SK-N-SH (cell line): ENCODE measurements around the gene STON2. TPM values are rescaled to one million over a fixed set of nuclear protein-coding genes. Genes with fewer than 3 reads are reported as not detected.

Experiments
- CTCF ChIA-PET: fragments of 300-600, 350-600 bp; formaldehyde crosslinking; extraction: SDS; loops from one replicate; lab custom pipeline; 2021; lab: Yijun Ruan, JAX
- POLR2A ChIA-PET: fragments of 350-600 bp; sonication (Branson Sonifier 250); formaldehyde crosslinking; extraction: SDS; loops from one replicate; lab custom pipeline; 2020; ENCODE audit warnings: antibody characterized with exemption, inconsistent platforms; lab: Yijun Ruan, JAX
- DNase-seq: peaks from one replicate; pipeline ENCODE4 v3.0.0; 2012
- H2AFZ ChIP-seq: fragments of 200-600 bp; sonication (generic); 2 replicates; pipeline ENCODE4 v1.8.1; 2016; ENCODE audit warnings: antibody characterized with exemption, mild to moderate bottlenecking, low read depth
- H3F3A ChIP-seq: fragments of 200-600 bp; sonication (generic); replicated peaks from 2 replicates; pipeline ENCODE3; 2016; ENCODE audit warnings: antibody characterized with exemption, mild to moderate bottlenecking; ENCODE audit not compliant: insufficient read depth
- H3K27ac ChIP-seq, 2 experiments: fragments of 200-500 bp in 1 of 2; fragments of 200-600 bp in 1 of 2; sonication (Bioruptor generic) in 1 of 2; sonication (generic), shearing (Covaris generic) in 1 of 2; 2 replicates each; pipeline versions ENCODE4 v1.5.1 to v1.6.1; 2014 to 2016; ENCODE audit warnings: low read depth in 2 of 2, inconsistent platforms in 1 of 2, low read length in 1 of 2, mild to moderate bottlenecking in 1 of 2, mixed read lengths in 1 of 2
- H3K27me3 ChIP-seq: fragments of 200-600 bp; sonication (generic), shearing (Covaris generic); 2 replicates; pipeline ENCODE4 v1.6.1; 2016; ENCODE audit warnings: mixed run types; ENCODE audit not compliant: insufficient read depth
- H3K36me3 ChIP-seq, 2 experiments: fragments of 200-500 bp in 1 of 2; fragments of 200-600 bp in 1 of 2; sonication (Bioruptor generic) in 1 of 2; sonication (generic) in 1 of 2; replicated peaks in 1 of 2; 2 replicates each; pipeline versions ENCODE3 to v1.5.1; 2014 to 2016; ENCODE audit warnings: low read length in 1 of 2, mild to moderate bottlenecking in 1 of 2; ENCODE audit not compliant: insufficient read depth in 2 of 2, control insufficient read depth in 1 of 2
- H3K4me1 ChIP-seq, 2 experiments: fragments of 200-500 bp in 1 of 2; fragments of 200-600 bp in 1 of 2; sonication (Bioruptor generic) in 1 of 2; sonication (generic), shearing (Covaris generic) in 1 of 2; 2 replicates each; pipeline versions ENCODE4 v1.5.1 to v1.6.1; 2014 to 2016; ENCODE audit warnings: low read depth in 1 of 2, low read length in 1 of 2, mixed run types in 1 of 2; ENCODE audit not compliant: insufficient read depth in 2 of 2, control insufficient read depth in 1 of 2
- H3K4me2 ChIP-seq: fragments of 200-600 bp; sonication (generic), shearing (Covaris generic); 2 replicates; pipeline ENCODE4 v1.6.1; 2017; ENCODE audit warnings: mixed run types
- H3K4me3 ChIP-seq, 2 experiments: fragments of 200-500 bp in 1 of 2; fragments of 200-600 bp in 1 of 2; sonication (Bioruptor generic) in 1 of 2; sonication (generic), shearing (Covaris generic) in 1 of 2; 2 replicates each; pipeline versions ENCODE4 v1.5.1 to v1.8.1; 2014 to 2016; ENCODE audit warnings: low read depth in 2 of 2, inconsistent platforms in 1 of 2, low read length in 1 of 2, mild to moderate bottlenecking in 1 of 2, mixed read lengths in 1 of 2, moderate library complexity in 1 of 2
- H3K79me2 ChIP-seq: fragments of 200-600 bp; sonication (generic); 2 replicates; pipeline ENCODE4 v1.8.1; 2017; ENCODE audit warnings: mild to moderate bottlenecking; ENCODE audit not compliant: insufficient read depth
- H3K9ac ChIP-seq: fragments of 200-600 bp; sonication (generic); 2 replicates; pipeline ENCODE4 v1.6.1; 2017; ENCODE audit warnings: mixed run types
- H3K9me2 ChIP-seq: fragments of 200-600 bp; sonication (generic); 2 replicates; pipeline ENCODE4 v1.6.1; 2017; ENCODE audit warnings: mixed run types
- H3K9me3 ChIP-seq: fragments of 200-600 bp; sonication (generic); 2 replicates; pipeline ENCODE4 v1.6.1; 2017; ENCODE audit warnings: mixed run types, mild to moderate bottlenecking, moderate library complexity
- H4K20me1 ChIP-seq: fragments of 200-600 bp; sonication (generic); 2 replicates; pipeline ENCODE4 v1.6.1; 2017; ENCODE audit warnings: mild to moderate bottlenecking, mixed run types; ENCODE audit not compliant: insufficient read depth
- CTCF ChIP-seq: fragments of 200-600 bp; sonication (generic); IDR thresholded peaks from 2 replicates; pipeline ENCODE4 v1.6.1; 2017; ENCODE audit warnings: antibody characterized with exemption, mild to moderate bottlenecking, moderate library complexity
- EP300 ChIP-seq, 2 experiments: IDR thresholded peaks; 2 replicates each; pipeline versions ENCODE4 v1.4.0 to v1.6.1; 2012; ENCODE audit warnings: borderline replicate concordance in 1 of 2, low read depth in 1 of 2, low read length in 1 of 2
- GABPA ChIP-seq: IDR thresholded peaks from 2 replicates; pipeline ENCODE4 v1.4.0; 2012; ENCODE audit warnings: low read depth, mild to moderate bottlenecking
- JUND ChIP-seq: IDR thresholded peaks from 2 replicates; pipeline ENCODE4 v1.4.0; 2012
- MXI1 ChIP-seq: IDR thresholded peaks from 2 replicates; pipeline ENCODE4 v1.6.1; 2012; ENCODE audit warnings: mild to moderate bottlenecking, low read depth, low read length, improper control_type of control experiment
- NFIC ChIP-seq: IDR thresholded peaks from 2 replicates; pipeline ENCODE4 v1.4.0; 2012; ENCODE audit warnings: borderline replicate concordance
- NRF1 ChIP-seq: IDR thresholded peaks from 2 replicates; pipeline ENCODE4 v1.6.1; 2012; ENCODE audit warnings: low read depth, mild to moderate bottlenecking, low read length
- POLR2AphosphoS5 ChIP-seq: IDR thresholded peaks from 2 replicates; pipeline ENCODE4 v1.6.1; 2012; ENCODE audit warnings: low read depth, low read length
- RCOR1 ChIP-seq: fragments of 150-350 bp; IDR thresholded peaks from 2 replicates; pipeline ENCODE4 v1.6.1; 2017; ENCODE audit warnings: antibody characterized with exemption, low read length
- RXRA ChIP-seq: IDR thresholded peaks from 2 replicates; pipeline ENCODE4 v1.4.0; 2012; ENCODE audit warnings: low read depth, mild to moderate bottlenecking, borderline replicate concordance
- SIN3A ChIP-seq: IDR thresholded peaks from 2 replicates; pipeline ENCODE4 v1.6.1; 2012; ENCODE audit warnings: low read depth, mild to moderate bottlenecking, low read length, moderate library complexity, borderline replicate concordance
- TAF1 ChIP-seq: IDR thresholded peaks from 2 replicates; pipeline ENCODE4 v1.6.1; 2012; ENCODE audit warnings: low read depth, mild to moderate bottlenecking, low read length, moderate library complexity, borderline replicate concordance
- TEAD4 ChIP-seq: IDR thresholded peaks from 2 replicates; pipeline ENCODE4 v1.4.0; 2012; ENCODE audit warnings: mild to moderate bottlenecking, borderline replicate concordance; ENCODE audit not compliant: insufficient read depth
- YY1 ChIP-seq: IDR thresholded peaks from 2 replicates; pipeline ENCODE4 v1.4.0; 2012; ENCODE audit warnings: low read depth, mild to moderate bottlenecking
- WGBS: methylation state at CpG from one replicate; pipeline ENCODE4 v1.1.6; 2017; ENCODE audit warnings: low lambda C conversion rate; 5-methylcytosine and 5-hydroxymethylcytosine counted together
- polyA plus RNA-seq, 3 experiments: library from polyadenylated mRNA; depleted of rRNA; stranded (reverse); fragments of >200 nt; gene quantifications; 2 replicates each; pipeline ENCODE4 v1.2.3, GENCODE V29; 2012
- TF ChIP-seq, protein P1 (sequence below): fragments of 150-350 bp; IDR thresholded peaks from 2 replicates; pipeline ENCODE4 v1.6.1; 2017; ENCODE audit warnings: antibody characterized with exemption, low read length, low read depth, borderline replicate concordance
- TF ChIP-seq, protein P2 (sequence below): IDR thresholded peaks from 2 replicates; pipeline ENCODE4 v1.6.1; 2012; ENCODE audit warnings: mild to moderate bottlenecking, low read depth, low read length, moderate library complexity
- TF ChIP-seq, protein P3 (sequence below): IDR thresholded peaks from 2 replicates; pipeline ENCODE4 v1.4.0; 2012; ENCODE audit warnings: low read depth, borderline replicate concordance

Gene STON2
- polyA plus RNA-seq, 1 of the 3 experiments (the other 2 are of a cell fraction), result not detected

- TF ChIP-seq NRF1 (no peak), EP300 (IDR thresholded peaks at IDR 0.05; ENCODE audit: borderline replicate concordance in 1 of 2, low read depth in 1 of 2, low read length in 1 of 2) (no peak), YY1 (no peak)
Observed at GRCh38 chr14:81418057-81418790, 18.1 kb upstream of the STON2 start (continued).

- DNase-seq, result no peak
- no peaks in the 10 kb centered on the region for H3K27me3 ChIP-seq
- H4K20me1 ChIP-seq, result no peaks in the 10 kb centered on the region
- no peaks in the 10 kb centered on the region for H3K36me3 ChIP-seq
- H3K9me3 ChIP-seq, result no peaks in the 10 kb centered on the region
- no peak overlapping the region for H3K4me3 ChIP-seq
- H2AFZ ChIP-seq, result no peak overlapping the region
- TF ChIP-seq YY1 (no peak), RXRA (no peak), JUND (no peak), MXI1 (no peak), TAF1 (no peak), NFIC (no peak), POLR2AphosphoS5 (no peak), GABPA (no peak), TEAD4 (no peak), RCOR1 (no peak), CTCF (no peak), SIN3A (no peak)
- TF ChIP-seq, protein P1, sequence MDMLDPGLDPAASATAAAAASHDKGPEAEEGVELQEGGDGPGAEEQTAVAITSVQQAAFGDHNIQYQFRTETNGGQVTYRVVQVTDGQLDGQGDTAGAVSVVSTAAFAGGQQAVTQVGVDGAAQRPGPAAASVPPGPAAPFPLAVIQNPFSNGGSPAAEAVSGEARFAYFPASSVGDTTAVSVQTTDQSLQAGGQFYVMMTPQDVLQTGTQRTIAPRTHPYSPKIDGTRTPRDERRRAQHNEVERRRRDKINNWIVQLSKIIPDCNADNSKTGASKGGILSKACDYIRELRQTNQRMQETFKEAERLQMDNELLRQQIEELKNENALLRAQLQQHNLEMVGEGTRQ, result no peak
- TF ChIP-seq, protein P2, sequence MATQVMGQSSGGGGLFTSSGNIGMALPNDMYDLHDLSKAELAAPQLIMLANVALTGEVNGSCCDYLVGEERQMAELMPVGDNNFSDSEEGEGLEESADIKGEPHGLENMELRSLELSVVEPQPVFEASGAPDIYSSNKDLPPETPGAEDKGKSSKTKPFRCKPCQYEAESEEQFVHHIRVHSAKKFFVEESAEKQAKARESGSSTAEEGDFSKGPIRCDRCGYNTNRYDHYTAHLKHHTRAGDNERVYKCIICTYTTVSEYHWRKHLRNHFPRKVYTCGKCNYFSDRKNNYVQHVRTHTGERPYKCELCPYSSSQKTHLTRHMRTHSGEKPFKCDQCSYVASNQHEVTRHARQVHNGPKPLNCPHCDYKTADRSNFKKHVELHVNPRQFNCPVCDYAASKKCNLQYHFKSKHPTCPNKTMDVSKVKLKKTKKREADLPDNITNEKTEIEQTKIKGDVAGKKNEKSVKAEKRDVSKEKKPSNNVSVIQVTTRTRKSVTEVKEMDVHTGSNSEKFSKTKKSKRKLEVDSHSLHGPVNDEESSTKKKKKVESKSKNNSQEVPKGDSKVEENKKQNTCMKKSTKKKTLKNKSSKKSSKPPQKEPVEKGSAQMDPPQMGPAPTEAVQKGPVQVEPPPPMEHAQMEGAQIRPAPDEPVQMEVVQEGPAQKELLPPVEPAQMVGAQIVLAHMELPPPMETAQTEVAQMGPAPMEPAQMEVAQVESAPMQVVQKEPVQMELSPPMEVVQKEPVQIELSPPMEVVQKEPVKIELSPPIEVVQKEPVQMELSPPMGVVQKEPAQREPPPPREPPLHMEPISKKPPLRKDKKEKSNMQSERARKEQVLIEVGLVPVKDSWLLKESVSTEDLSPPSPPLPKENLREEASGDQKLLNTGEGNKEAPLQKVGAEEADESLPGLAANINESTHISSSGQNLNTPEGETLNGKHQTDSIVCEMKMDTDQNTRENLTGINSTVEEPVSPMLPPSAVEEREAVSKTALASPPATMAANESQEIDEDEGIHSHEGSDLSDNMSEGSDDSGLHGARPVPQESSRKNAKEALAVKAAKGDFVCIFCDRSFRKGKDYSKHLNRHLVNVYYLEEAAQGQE, result no peak
- TF ChIP-seq, protein P3, sequence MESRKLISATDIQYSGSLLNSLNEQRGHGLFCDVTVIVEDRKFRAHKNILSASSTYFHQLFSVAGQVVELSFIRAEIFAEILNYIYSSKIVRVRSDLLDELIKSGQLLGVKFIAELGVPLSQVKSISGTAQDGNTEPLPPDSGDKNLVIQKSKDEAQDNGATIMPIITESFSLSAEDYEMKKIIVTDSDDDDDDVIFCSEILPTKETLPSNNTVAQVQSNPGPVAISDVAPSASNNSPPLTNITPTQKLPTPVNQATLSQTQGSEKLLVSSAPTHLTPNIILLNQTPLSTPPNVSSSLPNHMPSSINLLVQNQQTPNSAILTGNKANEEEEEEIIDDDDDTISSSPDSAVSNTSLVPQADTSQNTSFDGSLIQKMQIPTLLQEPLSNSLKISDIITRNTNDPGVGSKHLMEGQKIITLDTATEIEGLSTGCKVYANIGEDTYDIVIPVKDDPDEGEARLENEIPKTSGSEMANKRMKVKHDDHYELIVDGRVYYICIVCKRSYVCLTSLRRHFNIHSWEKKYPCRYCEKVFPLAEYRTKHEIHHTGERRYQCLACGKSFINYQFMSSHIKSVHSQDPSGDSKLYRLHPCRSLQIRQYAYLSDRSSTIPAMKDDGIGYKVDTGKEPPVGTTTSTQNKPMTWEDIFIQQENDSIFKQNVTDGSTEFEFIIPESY, result no peak
- H3K4me1 ChIP-seq, result no peaks in the 10 kb centered on the region
- H3K79me2 ChIP-seq, result no peaks in the 10 kb centered on the region
- POLR2A ChIA-PET, result no interaction called here
- H3K27ac ChIP-seq, result no peak overlapping the region
- no peak overlapping the region for H3K9ac ChIP-seq
- no peaks in the 10 kb centered on the region for H3K9me2 ChIP-seq
- no peaks in the 10 kb centered on the region for H3F3A ChIP-seq
- 57% methylated on average over 7 of the region's 7 CpGs for WGBS
- CTCF ChIA-PET, result interaction anchor here (0.8 kb wide), 1 partner anchor 148 kb away, joined by 3 read pairs; no protein-coding TSS in a partner anchor
- no peak overlapping the region for H3K4me2 ChIP-seq
Observed at GRCh38 chr14:81416981-81417380, 16.9 kb upstream of the STON2 start.
